Hematopoietic multipotent progenitor cell treated with erythropoietin and hydrocortisone succinate and interleukin-3 and kit ligand, for 6 days (in vitro differentiated cells): ENCODE measurements around the gene FAM180B.
"Not testable (repeated sequence)": the region's sequence is repeated elsewhere in the genome, so short reads cannot be mapped to it uniquely, and the experiment has no call there.

Experiments used
- DNase-seq: peaks from one replicate; pipeline ENCODE4 v3.0.0-alpha.2; 2015

FAM180B gene

DNA sequence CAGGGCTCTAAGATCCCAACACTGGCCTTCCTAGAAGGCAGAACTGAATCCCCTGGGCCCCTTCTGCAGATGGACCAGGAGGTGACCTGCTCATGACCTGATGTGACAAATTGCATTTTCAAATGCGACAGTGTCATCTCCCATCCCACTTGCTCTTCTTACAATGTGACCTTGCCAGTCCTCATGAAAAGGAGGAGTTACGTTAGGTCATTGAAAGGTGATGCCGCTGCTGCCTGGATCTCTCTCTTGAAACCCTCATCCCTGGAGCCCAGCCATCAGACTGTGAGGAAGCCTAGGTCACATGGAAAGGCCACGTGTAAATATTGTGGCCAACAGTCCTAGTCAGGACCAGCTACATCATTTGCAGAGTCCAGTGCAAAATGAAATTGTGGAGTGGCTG, 13.4 kb downstream of the FAM180B start:
- no peak for DNase-seq

DNA sequence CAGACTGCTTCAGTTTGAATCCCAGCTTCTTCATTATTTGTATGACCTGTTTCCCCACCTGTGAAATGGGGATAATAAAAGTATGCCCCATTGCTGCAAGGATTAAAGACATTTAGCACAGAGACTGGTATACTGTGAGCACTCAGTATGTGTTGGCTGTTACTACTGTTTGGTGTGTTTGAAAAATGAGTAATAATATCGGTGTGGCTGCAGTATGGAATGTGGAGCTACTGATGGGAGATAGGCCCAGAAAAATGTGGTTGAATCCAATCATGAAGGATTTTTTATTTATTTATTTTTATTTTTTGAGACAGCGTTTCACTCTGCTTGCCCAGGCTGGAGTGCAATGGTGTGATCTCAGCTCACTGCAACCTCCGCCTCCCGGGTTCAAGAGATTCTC, 16.8 kb downstream of the FAM180B start:
- DNase-seq, result no peak

DNA sequence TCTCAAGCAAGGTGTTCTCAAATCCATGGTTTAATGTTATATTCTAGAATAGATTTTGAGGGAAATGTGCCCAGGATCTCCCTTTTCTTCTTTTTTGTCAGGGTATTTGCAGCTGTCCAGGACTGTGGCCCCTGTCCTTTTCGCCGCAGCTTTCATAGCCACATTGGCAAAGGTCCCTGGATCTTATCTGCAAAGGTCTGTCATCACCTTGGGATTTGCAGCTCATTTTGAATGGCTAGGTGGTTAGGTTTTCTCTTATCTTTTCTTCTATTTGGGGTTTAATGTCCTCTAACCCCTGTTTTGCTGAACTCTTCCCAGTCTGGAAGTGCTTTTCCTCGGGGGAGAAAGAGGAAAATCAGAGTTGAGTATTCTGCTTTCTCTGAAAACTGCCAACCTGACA, 19.4 kb downstream of the FAM180B start:
- no peak for DNase-seq

DNA sequence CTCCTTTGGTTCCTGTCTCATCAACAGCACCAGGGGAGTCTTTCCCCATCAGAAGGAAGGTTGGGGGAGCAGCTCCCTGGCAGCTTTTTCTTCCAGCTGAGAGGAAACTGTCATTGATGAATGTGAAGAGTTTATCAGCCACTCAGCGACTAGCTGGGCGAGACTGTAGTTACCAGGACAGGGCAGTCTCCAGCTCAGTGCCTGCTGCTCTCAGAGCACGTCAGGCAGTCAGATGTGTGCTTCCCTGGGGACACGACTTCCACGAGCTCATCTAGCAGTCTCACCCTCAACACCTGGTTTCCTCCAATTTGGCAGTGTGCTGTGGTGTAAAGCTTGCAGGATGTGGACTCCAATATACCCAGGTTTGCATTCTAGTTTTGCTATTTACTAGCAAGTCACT, 20.3 kb downstream of the FAM180B start:
- no peak for DNase-seq

DNA sequence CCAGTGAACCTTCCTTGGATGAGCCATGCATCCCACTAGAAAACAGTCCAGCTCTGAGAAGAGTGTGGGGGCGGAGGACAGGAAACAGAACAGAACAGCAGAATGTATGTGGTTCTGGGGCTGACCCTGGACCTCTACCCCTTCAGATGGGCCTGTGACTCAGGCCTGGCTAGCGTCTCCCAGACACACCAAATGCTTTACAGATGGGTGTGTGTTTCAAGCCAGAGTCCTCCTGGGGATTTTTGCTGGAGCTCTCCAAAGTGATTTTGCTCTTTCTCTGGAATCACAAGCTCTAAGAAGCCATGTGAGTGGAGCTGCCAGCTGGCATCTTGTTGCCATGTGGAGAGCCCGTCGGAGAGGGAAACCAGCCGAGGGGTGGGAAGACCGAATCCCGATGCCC, 20.9 kb downstream of the FAM180B start:
- DNase-seq, result no peak

DNA sequence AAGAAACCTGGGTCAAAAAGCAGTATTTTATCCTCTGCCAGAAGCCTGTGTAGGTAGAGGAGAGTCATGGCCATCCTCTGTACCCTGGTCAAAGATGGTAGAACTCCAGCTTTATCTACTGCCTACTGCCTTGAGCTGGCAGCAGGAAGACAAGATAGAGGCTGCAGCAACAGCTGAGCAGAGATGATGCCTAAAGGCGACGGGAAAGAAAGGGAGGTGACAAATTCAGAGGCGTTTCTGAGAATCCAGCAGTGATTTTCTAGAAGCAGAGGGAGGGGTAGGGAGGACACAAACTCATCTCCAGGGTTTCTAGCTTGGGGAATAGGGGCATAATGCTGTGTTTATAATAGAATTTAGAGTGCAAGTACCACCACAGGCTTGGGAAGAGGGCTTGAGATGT, 23.2 kb downstream of the FAM180B start:
- DNase-seq, result peak; percentile 78

DNA sequence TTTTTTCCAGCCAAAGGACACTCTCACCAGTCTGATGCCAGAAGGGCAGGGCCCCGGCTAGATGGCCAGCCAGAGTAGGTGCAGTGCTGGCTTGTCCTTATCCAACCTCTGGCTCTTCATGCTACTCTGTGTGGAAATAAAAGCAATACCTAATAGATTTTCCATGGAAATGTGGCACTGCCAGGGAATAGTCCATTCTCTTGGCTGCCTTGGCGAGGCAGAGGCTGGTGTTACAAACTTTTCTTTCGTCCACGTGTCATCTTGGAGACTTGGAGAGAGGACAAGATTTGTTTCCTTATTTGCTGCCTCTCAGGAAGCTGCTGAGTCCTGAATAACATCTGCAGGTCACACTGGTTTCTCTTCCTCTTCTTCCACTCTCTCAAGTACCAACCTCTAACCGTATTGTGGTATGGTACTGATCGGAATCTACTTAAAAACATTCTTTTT, 24.9 kb downstream of the FAM180B start:
- peak; percentile 36 for DNase-seq

DNA sequence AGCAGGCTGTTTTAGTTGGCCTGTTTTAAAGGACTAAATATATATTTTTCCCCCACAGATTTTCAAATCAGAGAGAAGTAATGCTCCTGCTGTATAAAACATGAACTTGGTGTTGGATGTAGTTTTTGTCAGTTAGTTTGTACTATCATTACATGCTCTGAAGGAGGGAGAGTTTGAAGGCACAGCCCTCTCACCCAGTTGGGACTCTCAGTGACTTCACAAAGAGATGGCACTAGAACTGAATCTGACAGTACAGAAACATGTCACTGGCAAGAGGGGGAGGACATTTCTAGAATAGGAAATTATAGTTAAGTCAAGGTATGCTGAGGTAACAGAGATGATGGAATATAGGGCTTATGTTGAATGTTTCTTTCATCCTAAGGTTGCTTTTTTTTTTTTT, 28.8 kb downstream of the FAM180B start:
- DNase-seq, result no peak

DNA sequence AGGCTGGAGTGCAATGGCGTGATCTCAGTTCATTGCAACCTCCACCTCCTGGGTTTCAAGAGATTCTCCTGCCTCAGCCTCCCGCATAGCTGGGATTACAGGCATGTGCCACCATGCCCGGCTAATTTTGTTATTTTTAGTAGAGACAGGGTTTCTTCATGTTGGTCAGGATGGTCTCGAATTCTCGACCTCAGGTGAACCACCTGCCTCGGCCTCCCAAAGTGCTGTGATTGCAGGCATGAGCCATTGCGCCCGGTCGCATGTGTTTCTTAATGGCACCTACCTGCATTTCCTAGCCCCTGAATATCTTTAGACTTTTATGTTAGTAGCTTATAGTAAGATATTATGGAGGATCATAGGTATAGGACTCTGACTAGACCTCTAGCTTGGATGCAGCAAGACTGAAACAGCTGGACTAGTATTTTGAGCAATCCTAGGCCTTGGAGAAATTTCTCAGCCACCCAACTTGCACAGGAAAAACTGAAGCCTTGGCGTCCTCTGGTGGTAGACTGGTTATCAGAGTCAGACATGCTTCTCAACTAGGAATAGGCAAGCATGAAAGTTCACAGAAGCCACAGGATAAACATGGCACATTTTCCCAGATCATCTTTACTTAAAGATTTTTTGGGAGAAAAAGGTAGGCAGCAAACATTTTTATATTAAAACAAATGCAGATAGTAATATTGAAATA, 30.4 kb downstream of the FAM180B start:
- peak; percentile 78 for DNase-seq

DNA sequence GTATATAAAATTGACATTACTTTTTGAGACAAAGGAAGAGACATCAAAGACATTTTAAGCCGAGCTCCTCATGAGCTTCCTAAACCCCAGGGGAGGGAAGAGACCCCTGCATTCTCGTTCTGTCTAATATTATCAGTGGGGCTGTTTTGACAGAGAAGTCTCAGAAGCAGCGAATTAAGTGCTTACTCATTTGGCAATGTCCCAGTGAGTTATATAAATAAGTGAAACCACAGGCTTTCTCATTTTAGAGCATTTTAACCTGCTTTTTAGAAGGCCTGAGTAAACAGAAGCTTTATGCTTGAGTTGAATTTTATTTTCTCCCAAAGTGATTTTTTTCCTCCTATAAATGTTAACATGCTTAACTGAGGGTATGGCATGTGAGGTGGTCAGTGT, 30.9 kb downstream of the FAM180B start:
- DNase-seq, result no peak

DNA sequence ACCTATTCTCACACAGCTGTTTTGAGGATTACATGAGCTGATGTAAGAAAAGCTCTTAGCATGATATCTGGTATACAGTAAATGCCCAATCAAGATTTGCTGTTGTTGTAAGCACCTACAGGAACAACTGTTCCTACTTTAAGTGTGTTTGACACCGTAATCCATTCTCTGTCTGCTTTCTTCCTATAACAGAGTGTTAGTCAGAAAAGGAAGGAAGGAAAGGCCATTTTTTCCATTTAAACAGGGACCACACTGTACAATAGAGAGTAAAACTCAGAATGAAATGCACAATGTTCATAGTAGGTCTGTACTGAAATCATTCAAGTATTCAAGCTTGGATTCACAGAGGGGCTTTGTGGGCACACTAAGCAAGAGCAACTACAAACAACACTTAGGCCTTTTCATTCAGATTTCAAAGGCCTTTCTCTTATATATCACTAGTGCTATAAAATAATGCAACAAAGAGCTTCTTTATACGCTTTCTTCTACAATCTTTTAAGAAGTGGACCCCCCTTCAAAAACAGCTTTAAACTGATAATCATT, 34.4 kb downstream of the FAM180B start:
- DNase-seq, result no peak

DNA sequence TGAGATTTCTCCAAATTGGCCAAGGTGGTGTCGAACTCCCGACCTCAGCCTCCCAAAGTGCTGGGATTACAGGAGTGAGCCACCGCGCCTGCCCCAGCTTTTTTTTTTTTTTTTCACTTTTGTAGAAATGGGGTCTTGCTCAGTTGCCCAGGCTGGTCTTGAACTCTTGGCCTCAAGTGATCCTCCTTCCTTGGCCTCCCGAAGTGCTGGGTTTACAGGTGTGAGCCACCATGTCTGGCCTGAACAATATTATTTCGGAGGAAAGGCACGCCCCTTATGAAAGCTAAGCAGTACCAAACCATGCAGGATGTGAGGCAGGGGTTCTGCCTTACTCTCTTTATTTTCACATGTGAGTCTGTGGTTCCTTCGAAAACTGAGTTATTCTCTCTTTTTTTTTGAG, 39.8 kb downstream of the FAM180B start:
- DNase-seq, result no peak

DNA sequence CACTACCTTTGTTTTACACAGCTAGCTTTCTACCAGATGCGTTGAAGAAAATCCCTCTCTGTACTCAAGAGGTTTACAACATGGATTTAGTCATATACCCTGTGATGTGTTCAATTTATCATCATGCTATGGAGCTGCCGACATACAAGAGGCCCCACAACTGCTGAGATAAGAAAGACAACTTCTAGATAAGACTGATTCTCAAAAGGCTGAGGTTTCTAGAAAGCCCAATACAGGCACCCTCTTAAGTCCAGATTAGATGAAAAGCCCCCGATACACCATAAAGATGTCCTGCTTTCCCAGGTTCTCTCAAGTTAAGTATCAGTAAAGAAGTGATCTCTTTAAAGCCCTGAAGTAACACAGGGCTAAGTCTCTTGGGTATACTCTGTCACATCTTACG, 41.5 kb downstream of the FAM180B start:
- DNase-seq, result no peak

DNA sequence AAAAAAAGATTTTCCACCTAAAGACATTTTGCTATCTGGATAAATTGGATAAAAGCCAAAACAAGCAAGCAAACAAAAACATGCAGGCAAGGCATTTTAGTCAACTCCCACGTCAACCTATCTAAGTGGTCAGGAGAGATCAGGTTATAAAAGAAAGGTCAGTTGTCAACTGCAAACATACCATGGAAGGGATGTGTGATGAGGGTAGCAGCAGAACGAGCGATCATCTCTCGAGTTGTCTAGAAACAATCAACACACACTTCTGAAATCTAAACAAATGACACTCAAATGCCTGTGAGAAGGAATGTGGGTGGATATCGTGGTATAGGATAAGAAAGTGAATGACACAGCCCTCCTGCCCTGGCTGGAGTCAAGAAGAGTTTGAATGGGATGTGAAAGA, 45.0 kb downstream of the FAM180B start:
- no peak for DNase-seq

DNA sequence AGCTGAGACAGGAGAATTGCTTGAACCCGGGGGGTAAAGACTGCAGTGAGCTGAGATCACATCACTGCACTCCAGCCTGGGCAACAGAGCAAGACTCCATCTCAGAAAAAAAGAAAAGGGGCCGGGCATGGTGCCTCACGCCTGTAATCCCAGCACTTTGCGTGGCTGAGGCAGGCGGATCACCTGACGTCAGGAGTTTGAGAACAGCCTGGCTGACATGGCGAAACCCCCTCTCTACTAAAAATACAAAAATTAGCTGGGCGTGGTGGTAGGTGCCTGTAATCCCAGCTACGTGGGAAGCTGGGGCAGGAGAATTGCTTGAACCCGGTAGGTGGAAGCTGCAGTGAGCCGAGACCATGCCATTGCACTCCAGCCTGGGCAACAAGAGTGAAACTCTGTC, 49.9 kb downstream of the FAM180B start:
- DNase-seq, result not testable (repeated sequence)
